SJSA1 (cell line): ENCODE data around the gene UGT1A5. TPM values are rescaled to one million over a fixed set of nuclear protein-coding genes. Genes with fewer than 3 reads are reported as not detected.
"Not testable (repeated sequence)": the region's sequence is repeated elsewhere in the genome, so short reads cannot be mapped to it uniquely, and the experiment has no call there.

Source experiments
- DNase-seq, 2 experiments: peaks; one replicate each; pipeline ENCODE4 v3.0.0-alpha.2; 2015 to 2020; ENCODE audit warnings: low spot score in 2 of 2, low read depth in 1 of 2
- H3K27ac ChIP-seq: fragments of 250-450 bp; sonication (Bioruptor Pico); 2 replicates; pipeline ENCODE4 v1.5.1; 2020; ENCODE audit warnings: mild to moderate bottlenecking, moderate library complexity
- H3K27me3 ChIP-seq: fragments of 250-450 bp; sonication (Bioruptor Pico); replicated peaks from 2 replicates; pipeline ENCODE4 v1.5.1; 2020; ENCODE audit warnings: mild to moderate bottlenecking, moderate library complexity
- H3K36me3 ChIP-seq: fragments of 250-450 bp; sonication (Bioruptor Pico); 2 replicates; pipeline ENCODE4 v1.5.1; 2020; ENCODE audit warnings: mild to moderate bottlenecking
- H3K4me1 ChIP-seq: fragments of 250-450 bp; sonication (Bioruptor Pico); replicated peaks from 2 replicates; pipeline ENCODE4 v1.6.1; 2021; ENCODE audit warnings: mild to moderate bottlenecking
- H3K4me3 ChIP-seq: fragments of 250-450 bp; sonication (Bioruptor Pico); 2 replicates; pipeline ENCODE4 v1.5.1; 2020; ENCODE audit warnings: mild to moderate bottlenecking
- H3K9me3 ChIP-seq: fragments of 250-450 bp; sonication (Bioruptor Pico); replicated peaks from 2 replicates; pipeline ENCODE4 v1.5.1; 2020; ENCODE audit warnings: mild to moderate bottlenecking
- total RNA-seq: library from RNA; depleted of rRNA; stranded (reverse); fragments of >200 nt; shearing (Covaris generic); gene quantifications from 2 replicates; pipeline ENCODE4 v1.2.3, GENCODE V29; 2014

UGT1A5 gene
- total RNA-seq, 1 experiment from 2014 or later: not detected

GRCh38 chr2:233745073-233745755, 32.5 kb downstream of the UGT1A5 start:
- Histone ChIP-seq H3K27ac (no peak overlapping the region), H3K36me3 (no peaks in the 10 kb centered on the region), H3K4me1 (no peaks in the 10 kb centered on the region), H3K9me3 (no peaks in the 10 kb centered on the region), H3K4me3 (no peak overlapping the region), H3K27me3 (no peaks in the 10 kb centered on the region)
- no peak for DNase-seq

GRCh38 chr2:233745838-233746237, 33.1 kb downstream of the UGT1A5 start:
- DNase-seq, H3K4me1 ChIP-seq, H3K4me3 ChIP-seq, H3K9me3 ChIP-seq, H3K27ac ChIP-seq, H3K27me3 ChIP-seq, H3K36me3 ChIP-seq: not testable (repeated sequence)

GRCh38 chr2:233746475-233747282, 34.0 kb downstream of the UGT1A5 start:
- Histone ChIP-seq H3K4me1 (no peaks in the 10 kb centered on the region), H3K9me3 (no peaks in the 10 kb centered on the region), H3K36me3 (no peaks in the 10 kb centered on the region), H3K27ac (no peak overlapping the region), H3K27me3 (no peaks in the 10 kb centered on the region), H3K4me3 (no peak overlapping the region)
- DNase-seq: no peak

GRCh38 chr2:233747283-233747544, 34.5 kb downstream of the UGT1A5 start:
- Histone ChIP-seq H3K4me1 (no peaks in the 10 kb centered on the region), H3K27ac (no peak overlapping the region), H3K4me3 (no peak overlapping the region), H3K27me3 (no peaks in the 10 kb centered on the region), H3K9me3 (no peaks in the 10 kb centered on the region), H3K36me3 (no peaks in the 10 kb centered on the region)
- no peak for DNase-seq

GRCh38 chr2:233750689-233751088, 38.0 kb downstream of the UGT1A5 start:
- not testable (repeated sequence) for H3K4me1 ChIP-seq, H3K27ac ChIP-seq, H3K4me3 ChIP-seq, DNase-seq, H3K27me3 ChIP-seq, H3K36me3 ChIP-seq, H3K9me3 ChIP-seq

- not testable (repeated sequence) for DNase-seq, H3K27ac ChIP-seq, H3K4me3 ChIP-seq, H3K4me1 ChIP-seq, H3K27me3 ChIP-seq, H3K36me3 ChIP-seq, H3K9me3 ChIP-seq
These were observed 38.7 kb downstream of the UGT1A5 start for GRCh38 chr2:233751212-233752009.

- no peaks in the 10 kb centered on the region for H3K36me3 ChIP-seq
- no peak overlapping the region for H3K4me3 ChIP-seq
- no peak for DNase-seq
- no peak overlapping the region for H3K27ac ChIP-seq
- H3K4me1 ChIP-seq: no peaks in the 10 kb centered on the region
- peaks cover 3% of the 10 kb centered on the region; the same call in 1 of the 2 replicates for H3K9me3 ChIP-seq
- H3K27me3 ChIP-seq: no peaks in the 10 kb centered on the region
These were observed 42.3 kb downstream of the UGT1A5 start for GRCh38 chr2:233754872-233755611.

- Histone ChIP-seq H3K27me3 (no peaks in the 10 kb centered on the region), H3K36me3 (no peaks in the 10 kb centered on the region), H3K4me3 (no peak overlapping the region), H3K27ac (no peak overlapping the region), H3K9me3 (peaks cover 3% of the 10 kb centered on the region; the same call in 1 of the 2 replicates), H3K4me1 (no peaks in the 10 kb centered on the region)
- DNase-seq: no peak
These were observed 43.8 kb downstream of the UGT1A5 start for GRCh38 chr2:233756429-233757081.

GRCh38 chr2:233758141-233758540, 45.4 kb downstream of the UGT1A5 start:
- no peaks in the 10 kb centered on the region for H3K27me3 ChIP-seq
- no peaks in the 10 kb centered on the region for H3K36me3 ChIP-seq
- H3K9me3 ChIP-seq: 0 out of 2 replicates have a peak, but pooled peaks cover 3% of the 10 kb centered on the region
- H3K4me3 ChIP-seq: no peak overlapping the region
- DNase-seq: no peak
- H3K27ac ChIP-seq: no peak overlapping the region
- H3K4me1 ChIP-seq: no peaks in the 10 kb centered on the region

- Histone ChIP-seq H3K36me3 (no peaks in the 10 kb centered on the region), H3K27ac (no peak overlapping the region), H3K4me1 (peaks cover 2% of the 10 kb centered on the region), H3K9me3 (0 out of 2 replicates have a peak, but pooled peaks cover 3% of the 10 kb centered on the region), H3K4me3 (no peak overlapping the region), H3K27me3 (no peaks in the 10 kb centered on the region)
- DNase-seq: no peak
These were observed 46.1 kb downstream of the UGT1A5 start for GRCh38 chr2:233758849-233759248.

GRCh38 chr2:233760043-233760442, 47.3 kb downstream of the UGT1A5 start, which contains the start of gene UGT1A1:
TSS of gene UGT1A1 (plus strand) at chr2:233760270. CDS start at chr2:233760288, 18 bp downstream.
- H3K27ac ChIP-seq: no peak within 1 kb of the TSS
- peaks cover 13% of the 10 kb centered on the region for H3K4me1 ChIP-seq
- H3K36me3 ChIP-seq: no peaks in the 10 kb centered on the region
- H3K4me3 ChIP-seq: no peak within 1 kb of the TSS
- 0 out of 2 replicates have a peak, but pooled peaks cover 3% of the 10 kb centered on the region for H3K9me3 ChIP-seq
- no peaks in the 10 kb centered on the region for H3K27me3 ChIP-seq
- no peak for DNase-seq

GRCh38 chr2:233761040-233761769, 48.5 kb downstream of the UGT1A5 start:
- H3K27ac ChIP-seq: no peak overlapping the region

More at GRCh38 chr2:233761040-233761769, 48.5 kb downstream of the UGT1A5 start:
- Histone ChIP-seq H3K36me3 (no peaks in the 10 kb centered on the region), H3K27me3 (no peaks in the 10 kb centered on the region), H3K9me3 (0 out of 2 replicates have a peak, but pooled peaks cover 3% of the 10 kb centered on the region), H3K4me1 (peaks cover 13% of the 10 kb centered on the region), H3K4me3 (no peak overlapping the region)
- DNase-seq: no peak
